ENCODE data around the gene RBMS3.

DNA sequence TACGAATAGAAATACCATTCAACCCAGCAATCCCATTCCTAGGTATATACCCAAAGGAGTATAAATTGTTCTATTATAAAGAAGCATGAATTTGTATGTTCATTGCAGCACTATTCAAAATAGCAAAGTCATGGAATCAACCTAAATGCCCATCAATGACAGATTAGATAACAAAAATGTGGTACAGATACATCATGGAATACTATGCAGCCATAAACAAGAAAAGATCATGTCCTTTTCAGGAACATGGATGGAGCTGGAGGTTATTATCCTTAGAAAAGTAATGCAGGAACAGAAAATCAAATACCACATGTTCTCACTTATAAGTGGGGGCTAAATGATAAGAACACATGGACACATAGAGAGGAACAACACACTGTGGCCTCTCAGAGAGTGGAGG lies 571.9 kb downstream of the RBMS3 start:
- TF ChIP-seq, protein P1, sequence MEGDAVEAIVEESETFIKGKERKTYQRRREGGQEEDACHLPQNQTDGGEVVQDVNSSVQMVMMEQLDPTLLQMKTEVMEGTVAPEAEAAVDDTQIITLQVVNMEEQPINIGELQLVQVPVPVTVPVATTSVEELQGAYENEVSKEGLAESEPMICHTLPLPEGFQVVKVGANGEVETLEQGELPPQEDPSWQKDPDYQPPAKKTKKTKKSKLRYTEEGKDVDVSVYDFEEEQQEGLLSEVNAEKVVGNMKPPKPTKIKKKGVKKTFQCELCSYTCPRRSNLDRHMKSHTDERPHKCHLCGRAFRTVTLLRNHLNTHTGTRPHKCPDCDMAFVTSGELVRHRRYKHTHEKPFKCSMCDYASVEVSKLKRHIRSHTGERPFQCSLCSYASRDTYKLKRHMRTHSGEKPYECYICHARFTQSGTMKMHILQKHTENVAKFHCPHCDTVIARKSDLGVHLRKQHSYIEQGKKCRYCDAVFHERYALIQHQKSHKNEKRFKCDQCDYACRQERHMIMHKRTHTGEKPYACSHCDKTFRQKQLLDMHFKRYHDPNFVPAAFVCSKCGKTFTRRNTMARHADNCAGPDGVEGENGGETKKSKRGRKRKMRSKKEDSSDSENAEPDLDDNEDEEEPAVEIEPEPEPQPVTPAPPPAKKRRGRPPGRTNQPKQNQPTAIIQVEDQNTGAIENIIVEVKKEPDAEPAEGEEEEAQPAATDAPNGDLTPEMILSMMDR (conservative IDR thresholded peaks at IDR 0.05; ENCODE audit: low read depth in 2 of 2) = no peak
- TF ChIP-seq POLR2AphosphoS5 (IDR thresholded peaks at IDR 0.05; ENCODE audit: low read depth) = no peak
- TF ChIP-seq EZH2phosphoT487 (IDR thresholded peaks at IDR 0.05; ENCODE audit: unreplicated experiment) = no peak
- no peak for TF ChIP-seq EZH2 (IDR thresholded peaks at IDR 0.05; ENCODE audit: low read depth, unreplicated experiment)
